Adrenal gland (tissue), 12 donors: ENCODE measurements around the gene KIF26B. TPM values are rescaled to one million over a fixed set of nuclear protein-coding genes. Genes with fewer than 3 reads are reported as not detected.

Experiments
- DNase-seq, 7 donors: peaks; one replicate each; pipeline ENCODE4 v3.0.0-alpha.2; 2019 to 2020
- H3K27ac ChIP-seq, 5 donors: fragments of 200-600 bp; sonication (generic) in 4 of 5; 1 replicate in 3 of 5; 2 replicates in 2 of 5; pipeline versions ENCODE4 v1.5.1 to v1.8.0; 2016 to 2020; ENCODE audit warnings: mild to moderate bottlenecking in 1 of 5
- H3K27me3 ChIP-seq: fragments of 200-600 bp; 2 replicates; pipeline ENCODE4 v1.8.0; 2021
- H3K36me3 ChIP-seq, 2 donors: fragments of 200-600 bp; replicated peaks in 1 of 2; 1 replicate in 1 of 2; 2 replicates in 1 of 2; pipeline versions ENCODE4 v1.5.1 to v1.8.0; 2018 to 2022
- H3K4me1 ChIP-seq, 2 donors: fragments of 200-600 bp; replicated peaks in 1 of 2; 1 replicate in 1 of 2; 2 replicates in 1 of 2; pipeline versions ENCODE4 v1.5.1 to v1.8.0; 2018 to 2021
- H3K4me3 ChIP-seq, 4 donors: fragments of 200-600 bp; sonication (generic) in 3 of 4; one replicate each; pipeline ENCODE4 v1.5.1; 2016 to 2018
- H3K9me3 ChIP-seq, 3 donors: fragments of 200-600 bp; sonication (generic) in 1 of 3; replicated peaks in 1 of 3; 1 replicate in 2 of 3; 2 replicates in 1 of 3; pipeline versions ENCODE4 v1.5.1 to v1.8.0; 2016 to 2021
- POLR2A ChIP-seq, 2 donors: fragments of 450-650 bp; IDR thresholded peaks; one replicate each; pipeline ENCODE4 v1.6.1; 2017; ENCODE audit warnings: antibody characterized with exemption in 2 of 2, mild to moderate bottlenecking in 2 of 2, moderate library complexity in 1 of 2
- WGBS, 4 donors: extraction: QIAGEN DNeasy Blood & Tissue Kit in 2 of 4; methylation state at CpG; one replicate each; pipeline versions ENCODE4 v1.1.5 to v1.1.7; 2013 to 2017; 5-methylcytosine and 5-hydroxymethylcytosine counted together
- intact Hi-C, 2 donors: fragments of 100-400 bp; cut with DNase I; formaldehyde crosslinking; loops; one replicate each; pipeline versions ENCODE4 v1.14.1 to v1.15.0; 2022 to 2023
- polyA plus RNA-seq, 3 donors: library from polyadenylated mRNA; stranded (reverse); fragments of 200-250 nt in 2 of 3; fragments of 350-450 nt in 1 of 3; fragmentation: Illumina TruSeq in 1 of 3; extraction: RNeasy Lipid Tissue Mini Kit (QIAGEN cat#74804) in 1 of 3; gene quantifications; one replicate each; pipeline ENCODE4 v1.2.3, GENCODE V29; 2013 to 2014
- total RNA-seq, 9 donors: library from RNA; depleted of rRNA in 4 of 9; stranded (reverse); fragments of >200 nt in 4 of 9; fragments of 120-200 nt in 1 of 9; fragmentation: NEBNext Ultra II Directional in 1 of 9; extraction: Animal tissue kit (Norgen Biotek cat#: 25700) in 1 of 9; gene quantifications; one replicate each; pipeline versions ENCODE4 v1.1.0 to v1.2.4, GENCODE V29; 2013 to 2023
- TF ChIP-seq, protein P1 (sequence below), 6 experiments: fragments of 450-650 bp in 4 of 6; fragments of 200-600 bp in 2 of 6; sonication (generic) in 1 of 6; IDR thresholded peaks; 1 replicate in 5 of 6; 2 replicates in 1 of 6; pipeline versions ENCODE4 v1.5.1 to v1.8.0; 2016 to 2021; ENCODE audit warnings: antibody characterized with exemption in 6 of 6, mild to moderate bottlenecking in 2 of 6, moderate library complexity in 1 of 6
- donor health status: healthy with polysubstance abuse.
- donor health status: Bipolar disorder and iron deficiency.
- donor health status: DM: yes; HTN: yes; CAD: no.
- donor health status: DM: no; HTN: no; CAD: no.
- donor health status: DM: no; HTN: no; CAD: no.
- donor health status: DM: yes; HTN: yes; CAD: no.

Gene KIF26B
- total and polyA plus RNA-seq, 12 donors = 0.20 to 4.6 (median 2.6) TPM

DNA sequence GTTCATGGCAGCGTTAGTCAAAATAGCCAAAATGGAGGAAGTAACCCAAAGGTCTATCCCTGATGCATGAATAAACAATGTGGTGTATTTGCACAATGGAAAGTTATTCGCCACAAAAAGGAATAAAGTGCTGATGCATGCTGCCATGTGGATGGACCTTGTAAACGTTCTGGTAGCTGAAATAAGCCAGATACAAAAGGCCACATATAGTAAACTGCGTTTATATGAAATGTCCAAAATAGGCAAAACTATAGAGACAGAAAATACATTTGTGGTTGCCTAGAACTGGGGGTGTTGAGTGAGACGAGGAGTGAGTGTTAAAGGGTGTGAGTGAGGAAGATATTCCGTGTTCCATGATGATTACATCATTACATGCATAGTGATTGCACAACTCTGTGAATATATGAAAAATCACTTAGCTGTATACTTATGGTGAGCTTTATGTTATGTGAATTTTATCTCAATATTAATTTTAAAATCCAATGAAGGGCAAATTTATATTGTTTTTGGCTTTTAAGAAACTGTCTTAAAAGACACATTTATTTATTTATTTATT is 321.3 kb downstream of the KIF26B start:
- intact Hi-C loops = no loop called here
- H3K27me3 ChIP-seq = no peaks in the 10 kb centered on the region
- no peaks in the 10 kb centered on the region for H3K36me3 ChIP-seq
- H3K9me3 ChIP-seq = no peaks in the 10 kb centered on the region
- no peaks in the 10 kb centered on the region for H3K4me1 ChIP-seq
- H3K4me3 ChIP-seq = no peak overlapping the region
- TF ChIP-seq POLR2A (IDR thresholded peaks at IDR 0.05) = no peak
- TF ChIP-seq, protein P1, sequence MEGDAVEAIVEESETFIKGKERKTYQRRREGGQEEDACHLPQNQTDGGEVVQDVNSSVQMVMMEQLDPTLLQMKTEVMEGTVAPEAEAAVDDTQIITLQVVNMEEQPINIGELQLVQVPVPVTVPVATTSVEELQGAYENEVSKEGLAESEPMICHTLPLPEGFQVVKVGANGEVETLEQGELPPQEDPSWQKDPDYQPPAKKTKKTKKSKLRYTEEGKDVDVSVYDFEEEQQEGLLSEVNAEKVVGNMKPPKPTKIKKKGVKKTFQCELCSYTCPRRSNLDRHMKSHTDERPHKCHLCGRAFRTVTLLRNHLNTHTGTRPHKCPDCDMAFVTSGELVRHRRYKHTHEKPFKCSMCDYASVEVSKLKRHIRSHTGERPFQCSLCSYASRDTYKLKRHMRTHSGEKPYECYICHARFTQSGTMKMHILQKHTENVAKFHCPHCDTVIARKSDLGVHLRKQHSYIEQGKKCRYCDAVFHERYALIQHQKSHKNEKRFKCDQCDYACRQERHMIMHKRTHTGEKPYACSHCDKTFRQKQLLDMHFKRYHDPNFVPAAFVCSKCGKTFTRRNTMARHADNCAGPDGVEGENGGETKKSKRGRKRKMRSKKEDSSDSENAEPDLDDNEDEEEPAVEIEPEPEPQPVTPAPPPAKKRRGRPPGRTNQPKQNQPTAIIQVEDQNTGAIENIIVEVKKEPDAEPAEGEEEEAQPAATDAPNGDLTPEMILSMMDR (IDR thresholded peaks at IDR 0.05) = no peak
- 77 to 87% (median 82%) methylated on average over 6 of the region's 6 CpGs for WGBS, 4 donors
- no peak overlapping the region for H3K27ac ChIP-seq
- no peak for DNase-seq

DNA sequence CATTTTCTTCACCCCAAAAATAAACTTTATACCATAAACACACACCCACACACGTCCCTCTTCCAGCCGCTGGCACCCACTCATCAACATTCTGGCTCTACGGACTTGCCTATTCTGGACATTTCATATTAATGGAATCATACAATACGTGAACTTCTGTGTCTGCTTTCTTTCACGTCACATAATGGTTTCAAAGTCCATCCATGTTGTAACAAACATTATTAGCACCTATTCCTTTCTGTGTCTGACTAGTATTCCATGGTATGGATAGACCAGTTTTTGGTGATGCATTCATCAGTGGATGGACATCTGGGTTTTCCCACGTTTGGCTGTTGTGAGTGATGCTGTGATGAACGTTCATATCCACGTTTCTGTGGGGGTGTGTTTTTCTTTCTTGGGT is 323.2 kb downstream of the KIF26B start:
- no peaks in the 10 kb centered on the region for H3K4me1 ChIP-seq
- DNase-seq = no peak
- intact Hi-C loops = no loop called here
- no peak overlapping the region for H3K4me3 ChIP-seq
- no peaks in the 10 kb centered on the region for H3K27me3 ChIP-seq
- no peak overlapping the region for H3K27ac ChIP-seq
- no peak for TF ChIP-seq POLR2A (IDR thresholded peaks at IDR 0.05)
- TF ChIP-seq, protein P1 (IDR thresholded peaks at IDR 0.05) = no peak
- WGBS, 4 donors = 83 to 88% (median 86%) methylated on average over 8 of the region's 8 CpGs
- H3K36me3 ChIP-seq = no peaks in the 10 kb centered on the region
- H3K9me3 ChIP-seq = no peaks in the 10 kb centered on the region

- Histone ChIP-seq H3K36me3 (no peaks in the 10 kb centered on the region), H3K4me3 (no peak overlapping the region), H3K27me3 (no peaks in the 10 kb centered on the region), H3K4me1 (no peaks in the 10 kb centered on the region), H3K9me3 (no peaks in the 10 kb centered on the region), H3K27ac (no peak overlapping the region)
- 81 to 93% (median 87%) methylated on average over 6 of the region's 6 CpGs for WGBS, 4 donors
- no peak for DNase-seq
- intact Hi-C loops = no loop called here
- no peak for TF ChIP-seq POLR2A (IDR thresholded peaks at IDR 0.05)
- TF ChIP-seq, protein P1 (IDR thresholded peaks at IDR 0.05) = no peak
These were observed 325.8 kb downstream of the KIF26B start for GRCh38 chr1:245480393-245481120.

GRCh38 chr1:245481261-245481660 is 326.5 kb downstream of the KIF26B start:
- Histone ChIP-seq H3K4me1 (no peaks in the 10 kb centered on the region), H3K27ac (no peak overlapping the region), H3K4me3 (no peak overlapping the region), H3K9me3 (no peaks in the 10 kb centered on the region), H3K27me3 (no peaks in the 10 kb centered on the region), H3K36me3 (no peaks in the 10 kb centered on the region)
- no peak for DNase-seq
- WGBS, 4 donors = 77 to 89% (median 84%) methylated on average over 6 of the region's 6 CpGs
- no peak for TF ChIP-seq POLR2A (IDR thresholded peaks at IDR 0.05)
- TF ChIP-seq, protein P1 (IDR thresholded peaks at IDR 0.05) = no peak
- intact Hi-C loops = no loop called here
